ENCODE measurements around the gene NPAS3.

The NPAS3 gene

DNA sequence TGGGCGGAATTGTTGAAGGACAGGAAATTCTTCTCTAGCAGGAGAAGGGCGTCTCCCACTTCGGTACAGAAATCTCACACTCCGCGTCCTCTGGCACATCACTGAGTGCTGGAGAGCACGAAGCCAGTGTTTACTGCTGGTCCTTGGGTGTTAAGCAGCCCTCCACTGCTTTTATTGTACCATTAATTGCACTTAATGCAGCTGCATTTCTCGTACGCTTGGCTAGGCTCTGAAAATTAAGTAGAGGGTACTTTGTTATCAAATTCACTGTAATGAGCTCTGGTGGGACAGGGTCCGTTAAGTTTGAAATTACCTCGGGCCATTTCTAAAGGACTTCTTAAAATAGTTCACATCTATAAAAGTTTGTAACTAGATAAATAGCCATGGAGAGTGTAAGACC is 411.2 kb downstream of the NPAS3 start:
- TF ChIP-seq CTCF (IDR thresholded peaks at IDR 0.05) (no peak), ZFX (IDR thresholded peaks at IDR 0.05; ENCODE audit: borderline replicate concordance) (no peak)
- no peak overlapping the region for H3K27ac ChIP-seq

DNA sequence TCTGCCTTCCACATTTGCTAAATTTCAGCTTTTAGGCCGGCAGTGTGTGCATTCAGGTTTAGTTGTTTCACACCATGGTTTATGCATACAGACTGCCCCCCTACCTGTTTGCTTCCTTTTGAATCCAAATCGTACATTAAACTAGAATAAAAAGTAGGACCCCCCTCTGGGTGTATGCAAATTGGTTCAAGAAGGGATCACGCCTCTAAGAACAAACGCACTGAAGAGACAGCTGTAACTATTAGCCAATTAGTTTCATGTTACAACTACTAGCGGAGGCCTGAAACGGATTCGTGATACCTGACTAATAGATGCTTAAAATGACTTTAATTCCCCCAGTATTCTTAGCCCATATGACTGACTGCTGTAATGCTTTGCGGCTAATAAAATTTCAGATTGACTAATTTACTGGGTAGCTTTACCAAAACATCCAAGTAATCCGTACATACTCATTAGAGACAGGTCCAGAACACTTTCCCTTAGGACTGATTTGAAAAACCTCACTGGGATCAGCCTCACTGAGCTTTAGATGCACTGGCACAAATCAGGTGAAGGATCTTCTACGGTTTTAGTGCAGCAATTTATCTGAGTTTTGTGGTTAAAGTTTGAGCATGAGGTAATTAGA is 411.8 kb downstream of the NPAS3 start:
- no peak overlapping the region for H3K27ac ChIP-seq

GRCh38 chr14:33352821-33353220 is 414.1 kb downstream of the NPAS3 start:
- no peak for TF ChIP-seq CTCF (IDR thresholded peaks at IDR 0.05)
- no peak for TF ChIP-seq ZFX (IDR thresholded peaks at IDR 0.05; ENCODE audit: borderline replicate concordance)
- H3K27ac ChIP-seq, result no peak overlapping the region

More for the DNA sequence above, 411.8 kb downstream of the NPAS3 start:
- TF ChIP-seq ZFX (IDR thresholded peaks at IDR 0.05; ENCODE audit: borderline replicate concordance) (no peak), CTCF (IDR thresholded peaks at IDR 0.05) (no peak)

DNA sequence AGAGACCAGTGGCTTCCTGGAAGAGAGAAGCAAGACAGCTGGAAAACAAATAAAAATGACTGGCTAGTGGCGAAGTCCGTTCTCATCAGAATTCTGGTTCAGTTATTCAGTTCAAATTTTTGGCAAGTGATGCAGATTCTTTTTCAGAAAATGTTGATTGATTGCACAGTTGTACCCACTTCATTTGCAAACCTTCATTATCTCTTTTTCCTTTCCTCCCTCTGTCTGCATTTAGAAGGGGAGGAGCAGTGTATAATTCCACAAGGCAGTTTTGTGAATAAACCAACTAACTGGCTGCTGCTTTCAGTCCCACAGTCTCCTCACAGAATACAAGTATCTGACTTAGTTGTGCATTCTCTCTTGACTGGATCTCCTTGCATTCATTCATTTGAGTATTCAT is 417.5 kb downstream of the NPAS3 start:
- TF ChIP-seq CTCF (IDR thresholded peaks at IDR 0.05) (no peak), ZFX (IDR thresholded peaks at IDR 0.05; ENCODE audit: borderline replicate concordance) (no peak)
- H3K27ac ChIP-seq, result no peak overlapping the region

DNA sequence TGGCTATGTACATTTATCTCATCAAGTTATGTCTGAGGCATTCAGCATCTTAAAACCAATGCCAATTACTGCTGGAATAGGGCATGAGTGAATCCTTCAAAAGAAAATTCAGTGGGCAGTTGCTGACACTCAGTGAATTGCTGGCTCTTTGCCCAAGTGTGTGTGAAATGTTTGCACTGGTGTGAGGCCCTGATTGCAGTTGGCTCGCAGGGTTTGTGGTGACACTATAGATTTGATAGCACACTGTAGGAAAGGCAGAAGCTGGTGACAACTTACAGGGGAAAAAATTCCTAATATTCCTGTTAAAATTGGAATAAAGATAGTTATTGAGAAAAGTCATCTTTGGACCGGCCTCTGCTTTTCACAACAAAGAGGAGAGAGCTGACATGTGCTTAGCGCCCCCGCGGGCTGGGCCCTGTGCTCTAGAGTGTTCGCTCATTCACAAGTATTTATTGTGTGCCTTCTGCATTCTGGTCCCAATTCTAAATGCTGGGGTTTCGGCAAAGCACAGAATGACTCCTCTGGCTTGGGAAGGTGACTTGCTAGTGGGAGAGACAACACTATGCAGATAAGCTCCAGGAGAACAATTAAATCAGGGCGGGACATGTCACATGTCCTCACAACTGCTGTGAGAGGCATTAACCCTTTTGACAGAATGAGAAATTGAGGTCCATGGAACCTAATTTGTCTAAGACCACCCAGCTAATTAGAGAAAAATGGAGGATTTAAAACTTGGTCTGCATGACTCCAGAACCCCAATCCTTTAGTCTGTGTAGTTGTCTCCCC is 418.7 kb downstream of the NPAS3 start:
- H3K27ac ChIP-seq, result no peak overlapping the region
- TF ChIP-seq ZFX (IDR thresholded peaks at IDR 0.05; ENCODE audit: borderline replicate concordance) (no peak), CTCF (IDR thresholded peaks at IDR 0.05) (no peak)

GRCh38 chr14:33359288-33359881 is 420.7 kb downstream of the NPAS3 start:
- H3K27ac ChIP-seq, result no peak overlapping the region
- TF ChIP-seq ZFX (IDR thresholded peaks at IDR 0.05; ENCODE audit: borderline replicate concordance), result no peak

- no peak for TF ChIP-seq ZFX (IDR thresholded peaks at IDR 0.05; ENCODE audit: borderline replicate concordance)
Measured at GRCh38 chr14:33362934-33363333, 424.3 kb downstream of the NPAS3 start.

GRCh38 chr14:33363682-33364081 is 425.0 kb downstream of the NPAS3 start:
- TF ChIP-seq ZFX (IDR thresholded peaks at IDR 0.05; ENCODE audit: borderline replicate concordance), result no peak
- H3K27ac ChIP-seq, result no peak overlapping the region

More at GRCh38 chr14:33362934-33363333, 424.3 kb downstream of the NPAS3 start:
- no peak overlapping the region for H3K27ac ChIP-seq

Measured in 22Rv1 (cell line).